Thyroid gland (tissue), 4 donors: ENCODE measurements around the gene OR51A4.

Experiments used
- CTCF ChIP-seq, 6 experiments: fragments of 200-600 bp in 3 of 6; fragments of 450-650 bp in 3 of 6; sonication (generic) in 3 of 6; IDR thresholded peaks; one replicate each; pipeline ENCODE4 v1.5.1; 2016 to 2019; ENCODE audit warnings: antibody characterized with exemption in 6 of 6, mild to moderate bottlenecking in 2 of 6, inconsistent platforms in 1 of 6, moderate library complexity in 1 of 6
- POLR2A ChIP-seq, 2 donors: fragments of 450-650 bp; IDR thresholded peaks; one replicate each; pipeline ENCODE4 v1.6.1; 2017; ENCODE audit warnings: antibody characterized with exemption in 2 of 2, mild to moderate bottlenecking in 2 of 2, moderate library complexity in 1 of 2

DNA sequence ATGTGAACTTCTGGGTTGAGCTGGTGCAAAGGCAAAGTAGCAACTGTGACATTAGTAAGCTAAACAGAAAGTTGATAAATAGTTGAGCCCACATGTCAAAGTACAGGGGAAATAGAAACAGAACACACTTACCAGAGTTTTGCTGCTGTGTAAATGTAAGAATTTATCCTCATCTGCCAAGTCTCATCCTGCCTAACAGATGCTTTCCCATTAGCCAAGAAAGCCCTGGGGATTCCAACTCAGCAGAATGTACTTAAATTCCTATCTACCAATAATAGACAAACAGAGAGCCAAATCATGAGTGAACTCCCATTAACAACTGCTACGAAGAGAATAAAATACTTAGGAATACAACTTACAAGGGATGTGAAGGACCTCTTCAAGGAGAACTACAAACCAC lies 15.4 kb upstream of the OR51A4 start:
- TF ChIP-seq CTCF (IDR thresholded peaks at IDR 0.05) (no peak), POLR2A (IDR thresholded peaks at IDR 0.05) (no peak)
